Type B pancreatic cell (in vitro differentiated cells): Measurements from ENCODE around the gene ATG7. TPM values are rescaled to one million over a fixed set of nuclear protein-coding genes. Genes with fewer than 3 reads are reported as not detected.

Experiments
- DNase-seq: peaks from one replicate; pipeline ENCODE4 v3.0.0; 2021; ENCODE audit warnings: mixed read lengths; ENCODE audit not compliant: unreplicated experiment; ENCODE audit errors: extremely low spot score
- H3K27ac Mint-ChIP-seq: 2 replicates; pipeline ENCODE4 v1.8.0; 2021; ENCODE audit warnings: mild to moderate bottlenecking, mixed read lengths
- H3K27me3 Mint-ChIP-seq: 2 replicates; pipeline ENCODE4 v1.8.0; 2021; ENCODE audit warnings: mixed read lengths
- H3K36me3 Mint-ChIP-seq: 2 replicates; pipeline ENCODE4 v1.8.0; 2021; ENCODE audit warnings: mixed read lengths
- H3K4me1 Mint-ChIP-seq: one replicate; pipeline ENCODE4 v1.8.0; 2021; ENCODE audit warnings: mixed read lengths; ENCODE audit not compliant: unreplicated experiment
- H3K4me3 Mint-ChIP-seq: 2 replicates; pipeline ENCODE4 v1.8.0; 2021; ENCODE audit warnings: mild to moderate bottlenecking, mixed read lengths
- H3K9me3 Mint-ChIP-seq: 2 replicates; pipeline ENCODE4 v1.8.0; 2021; ENCODE audit warnings: mixed read lengths
- CTCF ChIP-seq: fragments of 200-600 bp; sonication (generic); conservative IDR thresholded peaks from 2 replicates; pipeline ENCODE4 v1.5.0; 2021; ENCODE audit warnings: antibody characterized with exemption, mild to moderate bottlenecking
- total RNA-seq: library from RNA; stranded (reverse); gene quantifications from 2 replicates; pipeline ENCODE4 v1.2.1, GENCODE V29; 2021; ENCODE audit warnings: low replicate concordance

ATG7 gene
- total RNA-seq, 1 donor from 2014 or later, result 32.4 TPM

DNA sequence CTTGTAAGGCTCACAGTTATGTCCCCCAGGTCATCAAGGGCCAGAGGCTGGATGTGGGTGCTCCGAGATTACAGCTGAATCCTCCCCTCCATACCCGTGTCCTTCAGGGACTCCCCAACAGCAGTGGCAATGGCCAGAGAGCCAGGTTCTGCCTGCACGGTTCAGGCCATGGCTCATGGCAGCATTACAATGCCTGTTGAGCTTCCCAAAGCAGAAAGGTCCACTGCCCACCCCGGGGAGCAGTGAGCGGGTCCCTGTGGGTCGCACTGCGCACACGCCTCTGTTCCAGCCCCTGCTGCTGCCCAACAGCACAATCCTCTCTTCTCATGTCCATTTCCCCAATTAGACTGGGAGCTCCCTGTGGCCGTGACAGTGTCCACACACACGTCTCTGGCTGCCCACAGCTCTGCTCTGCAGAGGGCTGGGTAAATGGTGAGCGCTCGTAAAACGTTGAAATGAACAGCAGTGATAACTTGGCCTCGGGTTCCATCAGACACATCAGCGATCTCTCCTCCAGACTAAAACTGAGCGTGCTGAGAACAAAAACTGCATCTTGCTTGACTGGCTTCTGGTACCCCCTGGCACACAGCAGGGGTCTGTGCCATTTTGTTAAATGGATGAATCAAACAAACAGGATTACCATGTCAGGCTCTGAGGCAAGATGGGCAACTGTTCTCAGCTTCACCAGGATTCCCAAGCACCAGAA lies 291.1 kb downstream of the ATG7 start:
- no peaks in the 10 kb centered on the region for H3K27me3 Mint-ChIP-seq
- H3K36me3 Mint-ChIP-seq, result peaks cover 39% of the 10 kb centered on the region
- H3K27ac Mint-ChIP-seq, result peak overlapping the region; percentile 45
- no peak for TF ChIP-seq CTCF
- DNase-seq, result no peak
- no peaks in the 10 kb centered on the region for H3K9me3 Mint-ChIP-seq
- H3K4me1 Mint-ChIP-seq, result peaks cover 30% of the 10 kb centered on the region
- H3K4me3 Mint-ChIP-seq, result no peak overlapping the region

DNA sequence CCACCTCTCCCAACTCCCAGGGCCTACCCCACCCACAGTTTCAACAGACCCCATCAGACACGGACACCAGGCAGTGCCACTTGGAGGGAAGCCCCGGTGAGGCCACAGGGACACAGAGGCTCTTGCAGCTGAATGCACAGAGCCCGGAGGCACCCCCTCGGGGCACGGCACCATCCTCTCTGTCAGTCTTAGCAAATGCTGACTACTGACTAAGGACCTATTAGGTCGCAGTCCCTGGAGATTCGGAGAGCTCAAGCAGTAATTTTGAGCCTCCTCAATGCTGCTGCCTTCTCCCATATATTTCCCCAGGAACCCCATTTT lies 291.6 kb downstream of the ATG7 start:
- DNase-seq, result no peak
- TF ChIP-seq CTCF, result no peak
- Mint-ChIP-seq H3K27me3 (no peaks in the 10 kb centered on the region), H3K4me3 (no peak overlapping the region), H3K36me3 (peaks cover 39% of the 10 kb centered on the region), H3K9me3 (no peaks in the 10 kb centered on the region), H3K27ac (peak overlapping the region; percentile 45), H3K4me1 (peaks cover 31% of the 10 kb centered on the region)

DNA sequence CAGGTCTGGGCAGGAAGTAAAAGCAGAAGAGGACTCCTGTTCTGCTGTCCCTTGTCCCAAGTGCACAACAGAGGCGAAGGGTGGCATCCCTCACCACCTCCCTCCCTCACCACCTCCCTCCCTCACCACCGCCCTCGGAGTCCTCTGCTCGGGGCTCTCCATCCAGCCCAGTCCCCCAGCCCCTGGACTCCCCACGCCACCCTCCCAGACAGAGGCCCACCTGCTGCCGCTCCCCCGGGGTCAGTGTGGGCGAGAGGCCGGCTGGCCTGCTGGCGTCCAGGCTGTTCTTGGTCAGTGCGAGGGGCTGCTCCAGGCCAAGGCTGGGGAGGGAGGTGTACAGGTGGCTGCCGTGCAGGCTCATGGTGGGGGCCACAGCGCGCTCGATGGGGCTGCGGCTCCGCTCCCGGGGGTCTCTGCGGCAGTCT lies 292.4 kb downstream of the ATG7 start:
- DNase-seq, result no peak
- Mint-ChIP-seq H3K4me3 (no peak overlapping the region), H3K36me3 (peaks cover 38% of the 10 kb centered on the region), H3K27ac (no peak overlapping the region), H3K4me1 (peaks cover 29% of the 10 kb centered on the region), H3K9me3 (no peaks in the 10 kb centered on the region), H3K27me3 (no peaks in the 10 kb centered on the region)
- TF ChIP-seq CTCF, result no peak

DNA sequence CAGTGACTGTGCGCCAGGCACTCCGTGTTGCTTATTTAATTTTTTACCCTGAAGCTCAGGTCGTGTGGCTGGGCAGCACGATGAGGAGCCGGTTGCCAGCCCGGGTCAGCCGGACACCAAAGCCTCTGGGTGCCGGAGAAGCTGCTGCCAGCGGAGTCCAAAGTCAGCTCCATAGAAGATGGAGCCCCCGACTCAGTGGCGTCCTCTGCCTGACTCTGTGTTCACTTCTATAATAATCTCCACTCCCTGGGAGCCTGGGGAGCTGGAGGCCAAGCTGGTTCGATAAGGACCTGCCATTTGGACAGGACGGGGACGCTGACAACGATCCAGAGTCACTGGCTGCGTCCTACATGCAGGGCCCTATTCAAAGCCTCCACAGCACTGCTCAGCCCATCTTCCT lies 292.9 kb downstream of the ATG7 start:
- H3K9me3 Mint-ChIP-seq, result no peaks in the 10 kb centered on the region
- no peak overlapping the region for H3K27ac Mint-ChIP-seq
- peaks cover 24% of the 10 kb centered on the region for H3K4me1 Mint-ChIP-seq
- DNase-seq, result no peak
- TF ChIP-seq CTCF, result no peak
- H3K27me3 Mint-ChIP-seq, result no peaks in the 10 kb centered on the region
- H3K36me3 Mint-ChIP-seq, result peaks cover 34% of the 10 kb centered on the region
- no peak overlapping the region for H3K4me3 Mint-ChIP-seq

DNA sequence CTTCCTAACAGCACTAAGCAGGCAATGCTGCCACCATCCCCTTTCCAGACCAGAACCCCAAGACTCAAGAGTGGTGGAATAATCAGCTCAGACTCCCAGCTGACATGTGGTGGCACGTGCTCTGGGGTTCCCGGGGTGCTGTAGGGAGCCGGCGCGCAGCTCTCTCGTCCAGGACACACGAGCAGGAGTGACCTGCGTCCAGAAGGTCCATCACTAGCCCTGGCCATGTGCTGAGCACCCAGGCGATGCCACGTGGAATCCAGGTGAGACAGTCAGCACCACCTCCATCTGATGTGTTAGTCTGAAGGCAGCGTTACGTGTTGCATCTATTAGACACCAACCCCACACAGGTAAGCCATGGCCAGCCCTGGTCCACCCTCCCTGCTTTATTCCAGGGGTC lies 293.3 kb downstream of the ATG7 start:
- H3K27me3 Mint-ChIP-seq, result no peaks in the 10 kb centered on the region
- no peak for TF ChIP-seq CTCF
- no peak overlapping the region for H3K27ac Mint-ChIP-seq
- peaks cover 23% of the 10 kb centered on the region for H3K4me1 Mint-ChIP-seq
- no peaks in the 10 kb centered on the region for H3K9me3 Mint-ChIP-seq
- DNase-seq, result no peak
- peaks cover 29% of the 10 kb centered on the region for H3K36me3 Mint-ChIP-seq
- no peak overlapping the region for H3K4me3 Mint-ChIP-seq

GRCh38 chr3:11565932-11566331 lies 293.7 kb downstream of the ATG7 start:
- H3K27ac Mint-ChIP-seq, result no peak overlapping the region
- H3K4me3 Mint-ChIP-seq, result no peak overlapping the region
- no peak for TF ChIP-seq CTCF
- H3K4me1 Mint-ChIP-seq, result peaks cover 23% of the 10 kb centered on the region
- no peaks in the 10 kb centered on the region for H3K9me3 Mint-ChIP-seq
- H3K27me3 Mint-ChIP-seq, result no peaks in the 10 kb centered on the region
- H3K36me3 Mint-ChIP-seq, result peaks cover 27% of the 10 kb centered on the region
- no peak for DNase-seq
